Measurements from ENCODE around the gene PNKP.

The PNKP gene

GRCh38 chr19:49849433-49850220 lies 17.7 kb downstream of the PNKP start:
- Histone ChIP-seq H2BK5ac (ENCODE audit: low read length) (no peak overlapping the region), H3K18ac (ENCODE audit: low read length) (no peak overlapping the region), H3K4ac (ENCODE audit: low read length) (no peak overlapping the region), H3K36me3 (replicated peaks in 1 of 2; ENCODE audit: control insufficient read depth in 2 of 2, insufficient read depth in 2 of 2, low read length in 2 of 2) (peaks cover 19 to 60% of the 10 kb centered on the region in 2 donors), H3K27ac (replicated peaks; ENCODE audit: low read length) (no peak overlapping the region), H4K8ac (ENCODE audit: low read depth, low read length) (no peak overlapping the region), H3K4me3 (ENCODE audit: low read length in 2 of 2) (peak overlapping the region in 1 of 2 donors; percentile 85), H3K27me3 (ENCODE audit: control insufficient read depth in 3 of 3, insufficient read depth in 3 of 3, low read depth in 1 of 3, low read length in 3 of 3) (no peaks in the 10 kb centered on the region), H2AK5ac (ENCODE audit: low read depth, low read length) (no peak overlapping the region), H3K9ac (ENCODE audit: low read depth, low read length, poor library complexity) (no peak overlapping the region), H2BK15ac (ENCODE audit: low read length) (no peak overlapping the region), H3K4me1 (ENCODE audit: control insufficient read depth in 2 of 2, insufficient read depth in 1 of 2, low read depth in 1 of 2, low read length in 2 of 2) (peaks cover 11 to 17% of the 10 kb centered on the region in 2 donors), H2BK12ac (ENCODE audit: low read length) (no peak overlapping the region), H4K91ac (ENCODE audit: low read depth, low read length, poor library complexity) (no peak overlapping the region), H3K14ac (ENCODE audit: low read length) (no peak overlapping the region), H2AFZ (ENCODE audit: low read length) (no peak overlapping the region), H3K9me3 (replicated peaks in 1 of 2; ENCODE audit: control insufficient read depth in 2 of 2, insufficient read depth in 1 of 2, low read depth in 1 of 2, low read length in 2 of 2) (peaks cover 6 to 13% of the 10 kb centered on the region in 2 donors), H3K23ac (ENCODE audit: low read depth, low read length, poor library complexity) (no peak overlapping the region), H3K79me1 (ENCODE audit: low read depth, low read length) (peaks cover 12% of the 10 kb centered on the region), H2BK120ac (ENCODE audit: low read depth, low read length) (no peak overlapping the region), H3K4me2 (ENCODE audit: insufficient read depth, low read length, poor library complexity, severe bottlenecking) (peak overlapping the region; percentile 58)
- no peak for DNase-seq (ENCODE audit: low spot score)
- no CpG with 5 or more reads among the region's 15 CpGs for WGBS, 2 donors (ENCODE audit: extremely low coverage in 2 of 2, insufficient read length in 2 of 2, insufficient replicate concordance in 1 of 2)

GRCh38 chr19:49848938-49849337 lies 18.4 kb downstream of the PNKP start:
- Histone ChIP-seq H3K4me3 (ENCODE audit: low read length in 2 of 2) (no peak overlapping the region), H3K18ac (ENCODE audit: low read length) (no peak overlapping the region), H3K4ac (ENCODE audit: low read length) (no peak overlapping the region), H3K23ac (ENCODE audit: low read depth, low read length, poor library complexity) (no peak overlapping the region), H2AK5ac (ENCODE audit: low read depth, low read length) (no peak overlapping the region), H2BK5ac (ENCODE audit: low read length) (no peak overlapping the region), H3K9me3 (replicated peaks in 1 of 2; ENCODE audit: control insufficient read depth in 2 of 2, insufficient read depth in 1 of 2, low read depth in 1 of 2, low read length in 2 of 2) (peaks cover 6 to 13% of the 10 kb centered on the region in 2 donors), H3K9ac (ENCODE audit: low read depth, low read length, poor library complexity) (no peak overlapping the region), H2AFZ (ENCODE audit: low read length) (no peak overlapping the region), H3K4me2 (ENCODE audit: insufficient read depth, low read length, poor library complexity, severe bottlenecking) (no peak overlapping the region), H2BK120ac (ENCODE audit: low read depth, low read length) (no peak overlapping the region), H2BK12ac (ENCODE audit: low read length) (no peak overlapping the region), H3K27ac (replicated peaks; ENCODE audit: low read length) (no peak overlapping the region), H4K8ac (ENCODE audit: low read depth, low read length) (no peak overlapping the region), H4K91ac (ENCODE audit: low read depth, low read length, poor library complexity) (no peak overlapping the region), H3K14ac (ENCODE audit: low read length) (no peak overlapping the region), H3K79me1 (ENCODE audit: low read depth, low read length) (peaks cover 5% of the 10 kb centered on the region), H3K27me3 (ENCODE audit: control insufficient read depth in 3 of 3, insufficient read depth in 3 of 3, low read depth in 1 of 3, low read length in 3 of 3) (no peaks in the 10 kb centered on the region), H3K4me1 (ENCODE audit: control insufficient read depth in 2 of 2, insufficient read depth in 1 of 2, low read depth in 1 of 2, low read length in 2 of 2) (peaks cover 11 to 17% of the 10 kb centered on the region in 2 donors), H2BK15ac (ENCODE audit: low read length) (no peak overlapping the region), H3K36me3 (replicated peaks in 1 of 2; ENCODE audit: control insufficient read depth in 2 of 2, insufficient read depth in 2 of 2, low read length in 2 of 2) (peaks cover 17 to 53% of the 10 kb centered on the region in 2 donors)
- no peak for DNase-seq (ENCODE audit: low spot score)
- no CpG with 5 or more reads among the region's 3 CpGs for WGBS, 2 donors (ENCODE audit: extremely low coverage in 2 of 2, insufficient read length in 2 of 2, insufficient replicate concordance in 1 of 2)

- Histone ChIP-seq H3K14ac (ENCODE audit: low read length) (no peak overlapping the region), H2BK15ac (ENCODE audit: low read length) (no peak overlapping the region), H3K18ac (ENCODE audit: low read length) (no peak overlapping the region), H3K27me3 (ENCODE audit: control insufficient read depth in 3 of 3, insufficient read depth in 3 of 3, low read depth in 1 of 3, low read length in 3 of 3) (no peaks in the 10 kb centered on the region), H3K4me2 (ENCODE audit: insufficient read depth, low read length, poor library complexity, severe bottlenecking) (no peak overlapping the region), H2BK120ac (ENCODE audit: low read depth, low read length) (no peak overlapping the region), H3K9me3 (replicated peaks in 1 of 2; ENCODE audit: control insufficient read depth in 2 of 2, insufficient read depth in 1 of 2, low read depth in 1 of 2, low read length in 2 of 2) (peaks cover 6 to 13% of the 10 kb centered on the region in 2 donors), H2AK5ac (ENCODE audit: low read depth, low read length) (no peak overlapping the region), H3K27ac (replicated peaks; ENCODE audit: low read length) (no peak overlapping the region), H3K79me1 (ENCODE audit: low read depth, low read length) (peaks cover 1% of the 10 kb centered on the region), H4K91ac (ENCODE audit: low read depth, low read length, poor library complexity) (no peak overlapping the region), H2BK5ac (ENCODE audit: low read length) (no peak overlapping the region), H3K4me1 (ENCODE audit: control insufficient read depth in 2 of 2, insufficient read depth in 1 of 2, low read depth in 1 of 2, low read length in 2 of 2) (peaks cover 11 to 16% of the 10 kb centered on the region in 2 donors), H3K4ac (ENCODE audit: low read length) (no peak overlapping the region), H3K23ac (ENCODE audit: low read depth, low read length, poor library complexity) (no peak overlapping the region), H2BK12ac (ENCODE audit: low read length) (no peak overlapping the region), H4K8ac (ENCODE audit: low read depth, low read length) (no peak overlapping the region), H3K36me3 (replicated peaks in 1 of 2; ENCODE audit: control insufficient read depth in 2 of 2, insufficient read depth in 2 of 2, low read length in 2 of 2) (peaks cover 13 to 49% of the 10 kb centered on the region in 2 donors), H3K4me3 (ENCODE audit: low read length in 2 of 2) (no peak overlapping the region), H3K9ac (ENCODE audit: low read depth, low read length, poor library complexity) (no peak overlapping the region), H2AFZ (ENCODE audit: low read length) (no peak overlapping the region)
- no CpG with 5 or more reads among the region's 10 CpGs for WGBS, 2 donors (ENCODE audit: extremely low coverage in 2 of 2, insufficient read length in 2 of 2, insufficient replicate concordance in 1 of 2)
- DNase-seq (ENCODE audit: low spot score) = no peak
These were observed 19.4 kb downstream of the PNKP start for GRCh38 chr19:49847731-49848696.

- WGBS, 2 donors (ENCODE audit: extremely low coverage in 2 of 2, insufficient read length in 2 of 2, insufficient replicate concordance in 1 of 2) = no CpG with 5 or more reads among the region's 5 CpGs
- H2BK120ac ChIP-seq (ENCODE audit: low read depth, low read length) = no peak overlapping the region
These were observed 21.0 kb downstream of the PNKP start for GRCh38 chr19:49846408-49846807.

More at GRCh38 chr19:49846408-49846807, 21.0 kb downstream of the PNKP start:
- H2AK5ac ChIP-seq (ENCODE audit: low read depth, low read length) = no peak overlapping the region
- peaks cover 8 to 50% of the 10 kb centered on the region in 2 donors for H3K36me3 ChIP-seq (replicated peaks in 1 of 2; ENCODE audit: control insufficient read depth in 2 of 2, insufficient read depth in 2 of 2, low read length in 2 of 2)
- no peak for DNase-seq (ENCODE audit: low spot score)
- no peak overlapping the region for H2BK5ac ChIP-seq (ENCODE audit: low read length)
- H3K4me3 ChIP-seq (ENCODE audit: low read length in 2 of 2) = no peak overlapping the region
- no peak overlapping the region for H3K27ac ChIP-seq (replicated peaks; ENCODE audit: low read length)
- H2BK15ac ChIP-seq (ENCODE audit: low read length) = no peak overlapping the region
- H2AFZ ChIP-seq (ENCODE audit: low read length) = no peak overlapping the region
- H4K8ac ChIP-seq (ENCODE audit: low read depth, low read length) = no peak overlapping the region
- no peaks in the 10 kb centered on the region for H3K27me3 ChIP-seq (ENCODE audit: control insufficient read depth in 3 of 3, insufficient read depth in 3 of 3, low read depth in 1 of 3, low read length in 3 of 3)
- H3K4me1 ChIP-seq (ENCODE audit: control insufficient read depth in 2 of 2, insufficient read depth in 1 of 2, low read depth in 1 of 2, low read length in 2 of 2) = peaks cover 2 to 3% of the 10 kb centered on the region in 2 donors
- H3K14ac ChIP-seq (ENCODE audit: low read length) = no peak overlapping the region
- peaks cover 6 to 13% of the 10 kb centered on the region in 2 donors for H3K9me3 ChIP-seq (replicated peaks in 1 of 2; ENCODE audit: control insufficient read depth in 2 of 2, insufficient read depth in 1 of 2, low read depth in 1 of 2, low read length in 2 of 2)
- peaks cover 1% of the 10 kb centered on the region for H3K79me1 ChIP-seq (ENCODE audit: low read depth, low read length)
- no peak overlapping the region for H3K9ac ChIP-seq (ENCODE audit: low read depth, low read length, poor library complexity)
- H4K91ac ChIP-seq (ENCODE audit: low read depth, low read length, poor library complexity) = no peak overlapping the region
- no peak overlapping the region for H3K4me2 ChIP-seq (ENCODE audit: insufficient read depth, low read length, poor library complexity, severe bottlenecking)
- no peak overlapping the region for H3K23ac ChIP-seq (ENCODE audit: low read depth, low read length, poor library complexity)
- no peak overlapping the region for H3K4ac ChIP-seq (ENCODE audit: low read length)
- H3K18ac ChIP-seq (ENCODE audit: low read length) = no peak overlapping the region
- H2BK12ac ChIP-seq (ENCODE audit: low read length) = no peak overlapping the region

Data from neuronal stem cell (in vitro differentiated cells).